HUES48 (cell line): ENCODE results near the gene ZNF346.

ENCODE experiments used
- H3K27ac ChIP-seq: one replicate; pipeline ENCODE4 v1.7.0; 2013; ENCODE audit warnings: low read depth, low read length, inconsistent platforms
- H3K27me3 ChIP-seq: 2 replicates; pipeline ENCODE4 v1.6.1; 2013; ENCODE audit warnings: mild to moderate bottlenecking, low read length; ENCODE audit not compliant: control insufficient read depth, insufficient read depth
- H3K36me3 ChIP-seq: 2 replicates; pipeline ENCODE4 v1.6.1; 2013; ENCODE audit warnings: low read length; ENCODE audit not compliant: control insufficient read depth, insufficient read depth
- H3K4me1 ChIP-seq: 2 replicates; pipeline ENCODE4 v1.6.1; 2013; ENCODE audit warnings: mild to moderate bottlenecking, low read length; ENCODE audit not compliant: control insufficient read depth, insufficient read depth
- H3K4me3 ChIP-seq: 2 replicates; pipeline ENCODE4 v1.5.1; 2013; ENCODE audit warnings: mild to moderate bottlenecking, low read depth, low read length
- H3K9ac ChIP-seq: 2 replicates; pipeline ENCODE4 v1.6.1; 2013; ENCODE audit warnings: mild to moderate bottlenecking, low read depth, low read length, moderate library complexity
- H3K9me3 ChIP-seq: 2 replicates; pipeline ENCODE4 v1.6.1; 2013; ENCODE audit warnings: low read length; ENCODE audit not compliant: control insufficient read depth, insufficient read depth

Gene ZNF346

DNA sequence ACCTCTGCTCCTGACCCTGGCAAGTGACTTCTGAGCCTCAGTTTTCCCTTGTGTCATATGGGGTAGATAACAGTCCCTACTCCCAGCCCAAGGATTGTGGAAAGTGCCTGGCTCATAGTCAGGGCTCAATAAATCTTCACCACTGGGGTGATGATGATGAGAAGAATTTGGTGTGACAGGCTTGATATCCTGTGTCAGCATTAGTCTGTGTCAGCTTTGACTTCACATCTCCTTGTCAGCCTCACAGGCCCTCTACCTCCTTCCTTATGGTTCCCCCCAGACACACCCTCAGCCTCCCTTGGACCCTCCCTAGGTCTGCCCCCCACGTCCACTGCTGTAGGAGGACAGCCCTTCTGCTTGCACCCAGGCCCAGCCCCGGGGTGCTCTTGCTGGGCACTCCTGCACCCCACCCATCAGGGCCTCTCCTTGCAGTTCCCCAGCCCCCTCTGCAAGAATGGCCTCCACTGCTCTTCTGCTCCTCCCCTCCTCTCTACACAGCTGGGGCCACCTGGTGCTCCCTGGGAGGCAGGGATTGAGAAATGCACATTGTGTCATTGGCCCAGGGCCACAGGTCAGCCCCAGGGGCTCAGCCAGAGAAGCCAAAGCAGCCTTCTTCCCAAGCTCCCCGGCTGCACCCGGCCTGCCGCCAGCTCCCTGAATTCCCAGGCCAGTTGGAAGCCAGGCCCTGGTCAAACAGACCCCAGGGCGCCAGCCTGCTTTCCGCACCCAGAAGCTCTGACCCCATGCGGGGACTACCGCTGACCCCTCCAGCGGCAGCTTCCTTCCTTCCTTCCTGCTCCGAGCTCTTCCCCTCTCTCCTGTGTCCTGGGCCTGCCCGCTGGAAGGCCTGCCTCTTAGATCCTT is 72.0 kb downstream of the ZNF346 start:
- Histone ChIP-seq H3K9me3 (no peaks in the 10 kb centered on the region), H3K4me1 (peaks cover 10% of the 10 kb centered on the region), H3K27ac (no peak overlapping the region), H3K4me3 (no peak overlapping the region), H3K9ac (no peak overlapping the region), H3K36me3 (peaks cover 73% of the 10 kb centered on the region), H3K27me3 (no peaks in the 10 kb centered on the region)

DNA sequence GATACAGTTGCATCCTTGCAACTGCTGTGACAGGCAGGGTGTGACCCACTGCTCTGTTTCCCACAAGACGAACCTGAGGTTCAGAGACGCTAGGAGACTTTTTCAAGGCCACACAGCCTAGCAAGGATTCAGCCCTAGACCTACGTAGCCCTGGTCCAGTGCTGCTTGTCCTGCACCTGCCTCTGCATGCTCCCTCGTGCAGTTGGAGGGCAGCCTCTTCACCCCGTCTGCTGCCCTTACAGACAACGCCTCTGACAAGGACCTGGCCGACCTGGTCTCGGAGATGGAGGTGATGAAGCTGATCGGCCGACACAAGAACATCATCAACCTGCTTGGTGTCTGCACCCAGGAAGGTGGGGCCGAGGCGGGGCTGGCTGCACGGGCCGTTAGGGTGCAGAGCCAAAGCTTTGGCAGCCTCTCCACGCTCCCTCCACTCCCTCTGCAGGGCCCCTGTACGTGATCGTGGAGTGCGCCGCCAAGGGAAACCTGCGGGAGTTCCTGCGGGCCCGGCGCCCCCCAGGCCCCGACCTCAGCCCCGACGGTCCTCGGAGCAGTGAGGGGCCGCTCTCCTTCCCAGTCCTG is 72.7 kb downstream of the ZNF346 start:
- no peak overlapping the region for H3K27ac ChIP-seq
- peaks cover 13% of the 10 kb centered on the region for H3K4me1 ChIP-seq
- H3K9ac ChIP-seq, result no peak overlapping the region
- no peaks in the 10 kb centered on the region for H3K9me3 ChIP-seq
- no peak overlapping the region for H3K4me3 ChIP-seq
- H3K36me3 ChIP-seq, result peaks cover 68% of the 10 kb centered on the region
- H3K27me3 ChIP-seq, result no peaks in the 10 kb centered on the region

DNA sequence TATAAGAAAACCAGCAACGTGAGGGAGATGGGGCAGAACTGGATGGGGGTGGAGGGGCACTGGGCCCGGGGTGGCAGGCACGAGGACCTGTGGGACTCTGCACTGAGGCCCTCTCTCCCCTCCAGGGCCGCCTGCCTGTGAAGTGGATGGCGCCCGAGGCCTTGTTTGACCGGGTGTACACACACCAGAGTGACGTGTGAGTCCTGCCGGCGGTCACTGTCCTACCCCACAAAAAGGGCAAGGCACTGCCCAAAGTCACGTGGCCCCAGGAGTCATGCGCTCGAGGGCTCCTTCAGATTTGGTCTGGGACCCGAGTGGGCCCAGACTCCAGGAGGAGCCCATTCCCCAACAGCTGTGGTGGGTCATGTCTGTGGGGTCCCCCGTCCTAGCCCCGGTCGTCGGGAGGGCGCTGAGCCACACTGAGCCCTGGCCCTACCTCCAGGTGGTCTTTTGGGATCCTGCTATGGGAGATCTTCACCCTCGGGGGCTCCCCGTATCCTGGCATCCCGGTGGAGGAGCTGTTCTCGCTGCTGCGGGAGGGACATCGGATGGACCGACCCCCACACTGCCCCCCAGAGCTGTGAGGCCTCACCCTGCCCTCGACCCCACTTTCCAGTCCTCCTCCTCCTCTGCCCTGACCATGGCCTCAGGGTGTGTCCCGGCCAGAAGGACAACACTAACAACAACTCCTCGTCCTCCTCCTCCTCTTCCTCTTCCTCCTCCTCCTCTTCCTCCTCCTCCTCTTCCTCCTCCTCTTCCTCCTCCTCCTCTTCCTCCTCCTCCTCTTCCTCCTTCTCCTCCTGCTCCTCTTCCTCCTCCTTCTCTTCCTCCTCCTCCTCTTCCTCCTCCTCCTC is 73.9 kb downstream of the ZNF346 start:
- no peaks in the 10 kb centered on the region for H3K9me3 ChIP-seq
- no peak overlapping the region for H3K9ac ChIP-seq
- H3K27ac ChIP-seq, result no peak overlapping the region
- H3K4me3 ChIP-seq, result no peak overlapping the region
- peaks cover 14% of the 10 kb centered on the region for H3K4me1 ChIP-seq
- no peaks in the 10 kb centered on the region for H3K27me3 ChIP-seq
- H3K36me3 ChIP-seq, result peaks cover 56% of the 10 kb centered on the region

DNA sequence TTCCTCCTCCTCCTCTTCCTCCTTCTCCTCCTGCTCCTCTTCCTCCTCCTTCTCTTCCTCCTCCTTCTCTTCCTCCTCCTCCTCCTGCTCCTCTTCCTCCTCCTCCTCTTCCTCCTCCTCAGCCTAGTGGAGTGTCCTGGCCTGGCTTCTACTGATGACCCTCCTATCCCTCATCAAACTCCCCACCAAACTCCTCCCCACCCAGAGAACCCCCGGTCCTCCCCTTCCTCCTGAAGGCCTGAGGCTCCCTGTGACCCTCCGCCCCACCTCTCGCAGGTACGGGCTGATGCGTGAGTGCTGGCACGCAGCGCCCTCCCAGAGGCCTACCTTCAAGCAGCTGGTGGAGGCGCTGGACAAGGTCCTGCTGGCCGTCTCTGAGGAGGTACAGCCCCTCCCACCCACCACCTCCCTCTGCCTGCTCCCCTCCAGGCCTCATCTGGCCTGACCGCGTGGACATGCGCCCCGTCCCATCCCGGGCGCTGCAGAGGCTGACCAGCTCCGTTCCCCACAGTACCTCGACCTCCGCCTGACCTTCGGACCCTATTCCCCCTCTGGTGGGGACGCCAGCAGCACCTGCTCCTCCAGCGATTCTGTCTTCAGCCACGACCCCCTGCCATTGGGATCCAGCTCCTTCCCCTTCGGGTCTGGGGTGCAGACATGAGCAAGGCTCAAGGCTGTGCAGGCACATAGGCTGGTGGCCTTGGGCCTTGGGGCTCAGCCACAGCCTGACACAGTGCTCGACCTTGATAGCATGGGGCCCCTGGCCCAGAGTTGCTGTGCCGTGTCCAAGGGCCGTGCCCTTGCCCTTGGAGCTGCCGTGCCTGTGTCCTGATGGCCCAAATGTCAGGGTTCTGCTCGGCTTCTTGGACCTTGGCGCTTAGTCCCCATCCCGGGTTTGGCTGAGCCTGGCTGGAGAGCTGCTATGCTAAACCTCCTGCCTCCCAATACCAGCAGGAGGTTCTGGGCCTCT is 74.8 kb downstream of the ZNF346 start:
- H3K4me3 ChIP-seq, result no peak overlapping the region
- H3K27me3 ChIP-seq, result no peaks in the 10 kb centered on the region
- H3K4me1 ChIP-seq, result peaks cover 14% of the 10 kb centered on the region
- H3K36me3 ChIP-seq, result peaks cover 47% of the 10 kb centered on the region
- H3K27ac ChIP-seq, result no peak overlapping the region
- no peak overlapping the region for H3K9ac ChIP-seq
- H3K9me3 ChIP-seq, result no peaks in the 10 kb centered on the region

DNA sequence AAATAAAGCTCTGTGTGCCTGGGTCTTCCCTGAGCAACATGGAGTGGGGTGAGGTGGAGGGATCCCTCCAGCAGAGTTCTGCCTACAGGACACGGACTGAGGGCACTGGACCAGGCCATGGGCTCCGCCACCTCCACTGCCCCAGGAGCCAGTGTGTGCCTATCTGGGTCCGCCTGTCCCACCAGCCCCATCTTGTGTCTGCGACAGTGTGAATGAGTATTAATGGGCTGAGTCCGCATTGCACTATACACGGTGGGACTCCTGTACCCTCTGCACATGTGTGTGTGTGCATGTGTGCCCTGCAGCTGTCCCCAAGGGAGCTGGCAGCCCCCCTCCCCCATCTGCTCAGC is 75.6 kb downstream of the ZNF346 start:
- Histone ChIP-seq H3K9me3 (no peaks in the 10 kb centered on the region), H3K4me3 (no peak overlapping the region), H3K9ac (no peak overlapping the region), H3K4me1 (peaks cover 14% of the 10 kb centered on the region), H3K27me3 (no peaks in the 10 kb centered on the region), H3K27ac (no peak overlapping the region), H3K36me3 (peaks cover 40% of the 10 kb centered on the region)

DNA sequence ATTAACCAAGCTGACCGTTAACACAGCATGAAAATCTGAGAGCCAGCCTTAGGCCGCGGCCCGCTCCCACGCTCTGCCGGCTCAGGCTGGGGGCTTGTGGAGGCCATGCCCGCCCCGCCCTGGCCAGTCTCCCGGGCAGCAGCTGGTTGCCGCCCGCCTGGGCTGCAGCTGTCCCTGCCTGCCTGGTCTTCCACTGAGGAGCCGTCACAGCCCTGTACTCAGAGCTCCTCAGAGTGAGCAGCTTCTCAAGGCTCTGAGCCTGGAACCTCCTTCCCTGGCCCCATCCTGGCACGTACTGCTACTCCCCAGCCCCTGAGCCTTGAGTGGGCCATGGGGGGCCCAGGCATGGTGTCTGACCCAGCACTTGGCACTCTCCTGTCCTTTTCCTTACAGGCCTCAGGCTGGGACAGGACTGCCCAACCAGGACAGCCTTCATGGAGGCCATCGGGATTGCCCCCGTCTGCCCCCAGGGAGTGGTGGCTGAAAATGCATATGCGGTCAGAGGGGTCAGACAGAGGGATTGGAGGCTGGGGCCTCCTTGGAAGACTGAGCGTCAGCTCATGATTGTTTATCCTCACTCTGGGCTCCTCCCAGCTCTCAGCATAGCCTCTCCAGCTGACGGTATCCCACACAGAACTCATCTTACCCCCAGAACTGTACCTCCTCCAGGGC is 76.1 kb downstream of the ZNF346 start:
- Histone ChIP-seq H3K27ac (no peak overlapping the region), H3K27me3 (no peaks in the 10 kb centered on the region), H3K4me1 (peaks cover 14% of the 10 kb centered on the region), H3K4me3 (no peak overlapping the region), H3K9me3 (no peaks in the 10 kb centered on the region), H3K9ac (no peak overlapping the region), H3K36me3 (peaks cover 35% of the 10 kb centered on the region)

DNA sequence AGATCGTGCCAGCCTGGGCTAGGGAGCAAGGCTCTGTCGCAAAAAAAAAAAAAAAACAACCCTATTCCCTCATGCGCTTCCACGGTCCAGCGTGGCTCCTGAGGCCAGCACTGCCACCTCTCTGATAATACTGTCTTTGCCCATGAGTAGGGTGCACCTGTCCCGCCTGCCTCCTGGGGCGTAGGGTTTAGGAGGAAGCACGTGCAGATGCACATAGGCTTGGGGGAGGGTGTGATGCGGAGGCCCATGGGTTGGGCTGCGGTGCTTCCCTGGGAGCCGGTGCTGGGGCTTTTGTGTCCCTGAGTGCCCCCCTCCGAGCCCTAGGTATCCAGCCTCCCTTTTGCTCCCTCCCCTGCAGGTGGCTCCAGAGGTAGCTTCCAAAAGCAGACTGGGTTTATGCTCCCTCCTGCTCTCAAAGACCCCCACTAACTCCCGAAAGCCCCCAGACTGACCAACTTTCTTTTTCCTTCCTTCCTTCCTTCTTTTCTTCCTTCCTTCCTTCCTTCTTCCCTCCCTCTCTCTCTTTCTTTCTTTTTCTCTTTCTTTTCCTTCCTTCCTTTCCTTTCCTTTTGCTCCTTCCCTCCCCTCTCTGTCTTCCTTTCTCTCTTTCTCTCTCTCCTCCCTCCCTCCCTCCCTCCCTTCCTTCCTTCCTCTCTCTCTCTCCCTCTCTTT is 77.1 kb downstream of the ZNF346 start:
- Histone ChIP-seq H3K36me3 (peaks cover 26% of the 10 kb centered on the region), H3K27ac (no peak overlapping the region), H3K4me1 (peaks cover 14% of the 10 kb centered on the region), H3K9ac (no peak overlapping the region), H3K27me3 (no peaks in the 10 kb centered on the region), H3K9me3 (no peaks in the 10 kb centered on the region), H3K4me3 (no peak overlapping the region)

DNA sequence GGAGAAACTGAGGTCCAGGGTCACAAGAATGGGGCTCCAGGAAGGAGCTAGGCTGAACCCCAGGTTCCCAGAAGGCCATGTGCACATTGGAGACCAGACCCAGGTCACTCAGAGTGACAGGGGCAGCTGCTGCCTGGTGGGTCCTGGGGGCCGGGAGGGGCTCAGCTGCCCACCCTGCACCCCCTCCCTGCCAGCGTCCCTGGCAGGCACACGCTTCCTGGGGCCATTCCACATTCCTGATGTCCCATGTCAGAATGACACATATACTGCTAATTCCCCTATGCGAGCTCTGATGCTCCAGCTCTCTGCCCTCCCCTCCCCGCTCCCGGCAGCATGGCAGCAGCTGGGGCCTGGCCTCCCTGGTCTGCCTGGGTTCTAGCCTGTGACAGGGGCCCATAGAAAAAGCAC is 78.2 kb downstream of the ZNF346 start:
- Histone ChIP-seq H3K9ac (no peak overlapping the region), H3K36me3 (peaks cover 16% of the 10 kb centered on the region), H3K9me3 (no peaks in the 10 kb centered on the region), H3K27me3 (no peaks in the 10 kb centered on the region), H3K27ac (no peak overlapping the region), H3K4me1 (peaks cover 14% of the 10 kb centered on the region), H3K4me3 (no peak overlapping the region)

DNA sequence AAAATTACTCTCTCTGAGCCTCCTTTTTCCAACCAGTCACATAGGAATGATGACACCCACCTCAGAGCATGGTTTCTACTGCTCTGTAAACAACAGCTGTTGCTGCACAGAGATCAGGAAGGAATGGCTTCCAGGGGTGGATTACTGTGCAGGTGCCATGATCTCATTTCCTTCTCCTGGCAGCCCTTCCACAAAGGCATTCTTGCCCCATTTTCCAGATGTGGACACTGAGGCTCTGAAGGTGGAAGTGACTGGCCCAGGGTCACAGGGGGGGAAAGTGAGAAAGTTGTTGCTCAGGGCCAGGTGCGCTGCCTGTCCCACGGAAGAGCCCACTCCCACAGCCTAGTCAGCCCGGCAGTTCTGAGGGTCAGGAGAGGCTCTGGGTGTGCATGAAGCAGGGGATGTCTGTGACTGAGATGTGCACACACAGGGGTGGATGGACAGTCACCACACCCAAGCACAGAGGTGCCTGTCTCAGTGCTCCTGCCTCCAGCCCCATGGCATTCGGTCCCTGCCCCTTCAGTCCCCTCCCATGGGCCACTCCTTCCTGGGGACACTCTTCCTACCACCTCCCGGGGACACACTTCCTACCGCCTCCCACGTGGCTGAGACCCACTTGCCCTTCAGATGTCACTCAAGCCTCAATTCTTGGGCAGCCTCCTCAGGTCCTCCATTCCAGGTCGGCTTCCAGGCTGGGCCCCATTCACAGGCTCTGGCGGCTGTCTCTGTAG is 81.2 kb downstream of the ZNF346 start:
- H3K36me3 ChIP-seq, result no peaks in the 10 kb centered on the region
- H3K4me1 ChIP-seq, result peaks cover 11% of the 10 kb centered on the region
- H3K9ac ChIP-seq, result no peak overlapping the region
- no peaks in the 10 kb centered on the region for H3K9me3 ChIP-seq
- H3K4me3 ChIP-seq, result no peak overlapping the region
- H3K27ac ChIP-seq, result no peak overlapping the region
- H3K27me3 ChIP-seq, result no peaks in the 10 kb centered on the region
